DND-41 (cell line): Measurements from ENCODE around the gene CCDC69.

Experiments
- EZH2 ChIP-seq: IDR thresholded peaks from 3 replicates; pipeline ENCODE4 v1.6.1; 2012; ENCODE audit warnings: borderline replicate concordance, low read depth, mild to moderate bottlenecking, moderate library complexity, low read length, inconsistent platforms; ENCODE audit not compliant: severe bottlenecking
- TF ChIP-seq, protein P1 (sequence below): IDR thresholded peaks from 2 replicates; pipeline ENCODE4 v1.5.1; 2012; ENCODE audit warnings: borderline replicate concordance, low read length, moderate library complexity, mild to moderate bottlenecking; ENCODE audit not compliant: poor library complexity, severe bottlenecking; ENCODE audit errors: extremely low read depth

DNA sequence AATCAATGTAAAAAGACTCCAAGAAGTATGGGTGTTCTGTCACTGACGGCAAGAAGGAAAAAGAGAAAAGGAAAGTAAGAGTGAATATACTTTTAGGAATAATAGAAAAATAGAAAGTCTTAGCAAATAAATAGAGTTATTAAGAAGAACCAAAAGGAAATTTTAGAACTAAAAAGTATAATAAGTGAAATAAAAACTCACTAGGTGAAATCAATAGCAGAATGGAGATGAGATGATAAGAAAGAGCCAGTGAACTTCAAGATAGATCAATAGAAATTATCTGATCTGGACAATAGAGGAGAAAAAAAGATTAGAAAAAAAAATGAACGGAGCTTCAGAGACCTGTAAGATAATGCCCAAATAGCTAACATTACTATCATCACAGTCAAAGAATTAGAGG is 34.7 kb downstream of the CCDC69 start:
- TF ChIP-seq, protein P1, sequence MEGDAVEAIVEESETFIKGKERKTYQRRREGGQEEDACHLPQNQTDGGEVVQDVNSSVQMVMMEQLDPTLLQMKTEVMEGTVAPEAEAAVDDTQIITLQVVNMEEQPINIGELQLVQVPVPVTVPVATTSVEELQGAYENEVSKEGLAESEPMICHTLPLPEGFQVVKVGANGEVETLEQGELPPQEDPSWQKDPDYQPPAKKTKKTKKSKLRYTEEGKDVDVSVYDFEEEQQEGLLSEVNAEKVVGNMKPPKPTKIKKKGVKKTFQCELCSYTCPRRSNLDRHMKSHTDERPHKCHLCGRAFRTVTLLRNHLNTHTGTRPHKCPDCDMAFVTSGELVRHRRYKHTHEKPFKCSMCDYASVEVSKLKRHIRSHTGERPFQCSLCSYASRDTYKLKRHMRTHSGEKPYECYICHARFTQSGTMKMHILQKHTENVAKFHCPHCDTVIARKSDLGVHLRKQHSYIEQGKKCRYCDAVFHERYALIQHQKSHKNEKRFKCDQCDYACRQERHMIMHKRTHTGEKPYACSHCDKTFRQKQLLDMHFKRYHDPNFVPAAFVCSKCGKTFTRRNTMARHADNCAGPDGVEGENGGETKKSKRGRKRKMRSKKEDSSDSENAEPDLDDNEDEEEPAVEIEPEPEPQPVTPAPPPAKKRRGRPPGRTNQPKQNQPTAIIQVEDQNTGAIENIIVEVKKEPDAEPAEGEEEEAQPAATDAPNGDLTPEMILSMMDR = no peak
- no peak for TF ChIP-seq EZH2
